MCF 10A (cell line): Measurements from ENCODE around the gene AMACR. TPM values are rescaled to one million over a fixed set of nuclear protein-coding genes. Genes with fewer than 3 reads are reported as not detected.
A peak's percentile ranks its signal among the peaks of the same experiment; 100 is the strongest.

Experiments used
- BruUV-seq: library from RNA; stranded (reverse); fragments of 400-500 nt; replicated peaks from 2 replicates; lab custom pipeline; 2021; lab: Mats Ljungman, UMichigan
- CTCF ChIA-PET: fragments of 300-600 bp; sonication (Branson Sonifier 250); formaldehyde crosslinking; extraction: SDS; loops from one replicate; lab custom pipeline; 2021; ENCODE audit warnings: antibody characterized with exemption, inconsistent platforms; lab: Yijun Ruan, JAX
- POLR2A ChIA-PET: fragments of 300-600, 350-650 bp; sonication (Branson Sonifier 250); formaldehyde crosslinking; extraction: SDS; loops from one replicate; lab custom pipeline; 2020; ENCODE audit warnings: antibody characterized with exemption, inconsistent platforms; lab: Yijun Ruan, JAX
- DNase-seq: peaks from one replicate; pipeline ENCODE4 v3.0.0-alpha.2; 2018; ENCODE audit not compliant: unreplicated experiment
- H3K27ac Mint-ChIP-seq: one replicate; pipeline ENCODE4 v1.8.0; 2022; ENCODE audit warnings: mild to moderate bottlenecking, low read depth, mixed read lengths; ENCODE audit not compliant: unreplicated experiment
- H3K27me3 Mint-ChIP-seq: one replicate; pipeline ENCODE4 v1.8.0; 2022; ENCODE audit warnings: mixed read lengths; ENCODE audit not compliant: insufficient read depth, unreplicated experiment
- H3K36me3 Mint-ChIP-seq: one replicate; pipeline ENCODE4 v1.8.0; 2022; ENCODE audit warnings: mild to moderate bottlenecking, moderate library complexity, mixed read lengths; ENCODE audit not compliant: insufficient read depth, unreplicated experiment
- H3K4me1 Mint-ChIP-seq: one replicate; pipeline ENCODE4 v1.8.0; 2022; ENCODE audit warnings: mixed read lengths; ENCODE audit not compliant: insufficient read depth, unreplicated experiment
- H3K4me3 Mint-ChIP-seq: one replicate; pipeline ENCODE4 v1.8.0; 2022; ENCODE audit warnings: mild to moderate bottlenecking, moderate library complexity, mixed read lengths; ENCODE audit not compliant: unreplicated experiment
- H3K9me3 Mint-ChIP-seq: one replicate; pipeline ENCODE4 v1.8.0; 2022; ENCODE audit warnings: mixed read lengths; ENCODE audit not compliant: unreplicated experiment
- CTCF ChIP-seq: fragments of 200-600 bp; IDR thresholded peaks from one replicate; pipeline ENCODE4 v1.8.0; 2022; ENCODE audit warnings: antibody characterized with exemption, mild to moderate bottlenecking; ENCODE audit not compliant: unreplicated experiment
- intact Hi-C: fragments of 100-400 bp; cut with micrococcal nuclease; formaldehyde crosslinking; loops from 2 replicates; pipeline ENCODE4 v1.14.1; 2022
- total RNA-seq: library from RNA; stranded (reverse); gene quantifications from 2 replicates; pipeline ENCODE4 v1.2.3, GENCODE V29; 2022

Gene AMACR
- total RNA-seq, 1 experiment from 2014 or later, result 7.9 TPM

GRCh38 chr5:33968211-33969005 lies 39.4 kb downstream of the AMACR start:
- no peaks in the 10 kb centered on the region for H3K27me3 Mint-ChIP-seq
- BruUV-seq, result no TSS peak
- no peaks in the 10 kb centered on the region for H3K4me1 Mint-ChIP-seq
- TF ChIP-seq CTCF, result no peak
- no peaks in the 10 kb centered on the region for H3K9me3 Mint-ChIP-seq
- no peak overlapping the region for H3K27ac Mint-ChIP-seq
- ChIA-PET POLR2A (interaction anchor here (0.6 to 1.1 kb wide), 3 partner anchors 40 to 529 kb away, joined by 3 to 4 read pairs (median 3); no protein-coding TSS in a partner anchor), CTCF (interaction anchor here (0.6 to 2.8 kb wide), 8 partner anchors 11 to 652 kb away, joined by 3 to 32 read pairs (median 10); no protein-coding TSS in a partner anchor)
- intact Hi-C loops, result no loop called here
- no peak overlapping the region for H3K4me3 Mint-ChIP-seq
- peak; percentile 27 for DNase-seq
- H3K36me3 Mint-ChIP-seq, result no peaks in the 10 kb centered on the region

- Mint-ChIP-seq H3K9me3 (no peaks in the 10 kb centered on the region), H3K4me3 (no peak overlapping the region), H3K27me3 (no peaks in the 10 kb centered on the region), H3K36me3 (no peaks in the 10 kb centered on the region), H3K4me1 (no peaks in the 10 kb centered on the region), H3K27ac (no peak overlapping the region)
- CTCF ChIA-PET, result interaction anchor here (0.7 to 1.1 kb wide), 3 partner anchors 24 to 531 kb away, joined by 3 to 6 read pairs (median 3); no protein-coding TSS in a partner anchor
- intact Hi-C loops, result no loop called here
- POLR2A ChIA-PET, result no interaction called here
- DNase-seq, result no peak
- no peak for TF ChIP-seq CTCF
- BruUV-seq, result no TSS peak
These were observed 41.0 kb downstream of the AMACR start for GRCh38 chr5:33966805-33967204.

- Mint-ChIP-seq H3K9me3 (no peaks in the 10 kb centered on the region), H3K4me1 (no peaks in the 10 kb centered on the region), H3K27me3 (no peaks in the 10 kb centered on the region), H3K4me3 (no peak overlapping the region), H3K27ac (no peak overlapping the region), H3K36me3 (no peaks in the 10 kb centered on the region)
- ChIA-PET CTCF (interaction anchor here (1.1 kb wide), 1 partner anchor 526 kb away, joined by 4 read pairs; no protein-coding TSS in a partner anchor), POLR2A (interaction anchor here (1.4 kb wide), 1 partner anchor 521 kb away, joined by 3 read pairs; no protein-coding TSS in a partner anchor)
- no peak for DNase-seq
- intact Hi-C loops, result no loop called here
- TF ChIP-seq CTCF, result no peak
- BruUV-seq, result no TSS peak
These were observed 43.6 kb downstream of the AMACR start for GRCh38 chr5:33964132-33964700.

- H3K27ac Mint-ChIP-seq, result no peak overlapping the region
- H3K4me1 Mint-ChIP-seq, result no peaks in the 10 kb centered on the region
- peaks cover 6% of the 10 kb centered on the region for H3K9me3 Mint-ChIP-seq
- intact Hi-C loops, result no loop called here
- no peak for TF ChIP-seq CTCF
- ChIA-PET POLR2A (interaction anchor here (0.8 to 1.0 kb wide), 2 partner anchors 302 to 516 kb away, joined by 3 read pairs; no protein-coding TSS in a partner anchor), CTCF (interaction anchor here (0.6 kb wide), 1 partner anchor 1253 kb away, joined by 3 read pairs; no protein-coding TSS in a partner anchor)
- DNase-seq, result no peak
- no TSS peak for BruUV-seq
- no peaks in the 10 kb centered on the region for H3K27me3 Mint-ChIP-seq
- no peak overlapping the region for H3K4me3 Mint-ChIP-seq
- H3K36me3 Mint-ChIP-seq, result no peaks in the 10 kb centered on the region
These were observed 49.7 kb downstream of the AMACR start for GRCh38 chr5:33958176-33958575.
